ENCODE measurements around the gene SLC49A4. TPM values are rescaled to one million over a fixed set of nuclear protein-coding genes. Genes with fewer than 3 reads are reported as not detected.
"Not testable (repeated sequence)": the region's sequence is repeated elsewhere in the genome, so short reads cannot be mapped to it uniquely, and the experiment has no call there.

Gene SLC49A4
- 41.8 and 43.4 TPM in 2 replicates for total RNA-seq

- peak within 1 kb of the TSS; percentile 90 for H3K4me3 ChIP-seq (ENCODE audit: insufficient read depth, low read length)
- H3K9me3 ChIP-seq (ENCODE audit: low read depth, low read length): no peaks in the 10 kb centered on the region
- peak within 1 kb of the TSS; percentile 96 for H3K27ac ChIP-seq (ENCODE audit: low read depth, low read length)
- peak; percentile 98 for DNase-seq (ENCODE audit: insufficient read length, low spot score, missing footprints)
- peaks cover 42% of the 10 kb centered on the region for H3K79me2 ChIP-seq (ENCODE audit: insufficient read depth, low read length)
- peaks cover 17% of the 10 kb centered on the region for H3K4me1 ChIP-seq (ENCODE audit: insufficient read depth, low read length)
- TF ChIP-seq CTCF (IDR thresholded peaks at IDR 0.05; ENCODE audit: extremely low read depth, low read depth, low read length): no peak
- peak within 1 kb of the TSS; percentile 96 for H3K4me2 ChIP-seq (ENCODE audit: insufficient read depth, low read length)
- no peaks in the 10 kb centered on the region for H3K36me3 ChIP-seq (ENCODE audit: insufficient read depth, low read length)
- H2AFZ ChIP-seq (ENCODE audit: low read length): peak within 1 kb of the TSS; percentile 98
- H4K20me1 ChIP-seq (ENCODE audit: insufficient read depth, low read length): peaks cover 2% of the 10 kb centered on the region
- no peaks in the 10 kb centered on the region for H3K27me3 ChIP-seq (ENCODE audit: insufficient read depth, low read length)
Observed at GRCh38 chr3:122794779-122795673, at the start of gene SLC49A4. Gene SLC49A4, plus strand, starts transcription at chr3:122795069. Its CDS starts 124 bp downstream, at chr3:122795193.

- TF ChIP-seq CTCF (IDR thresholded peaks at IDR 0.05; ENCODE audit: extremely low read depth, low read depth, low read length): no peak
- peak; percentile 65 for DNase-seq (ENCODE audit: insufficient read length, low spot score, missing footprints)
- Histone ChIP-seq H4K20me1 (ENCODE audit: insufficient read depth, low read length) (no peaks in the 10 kb centered on the region), H3K36me3 (ENCODE audit: insufficient read depth, low read length) (no peaks in the 10 kb centered on the region), H3K4me2 (ENCODE audit: insufficient read depth, low read length) (no peak overlapping the region), H3K4me1 (ENCODE audit: insufficient read depth, low read length) (peaks cover 7% of the 10 kb centered on the region), H3K27me3 (ENCODE audit: insufficient read depth, low read length) (no peaks in the 10 kb centered on the region), H3K79me2 (ENCODE audit: insufficient read depth, low read length) (no peaks in the 10 kb centered on the region), H3K9me3 (ENCODE audit: low read depth, low read length) (no peaks in the 10 kb centered on the region), H3K27ac (ENCODE audit: low read depth, low read length) (no peak overlapping the region), H3K4me3 (ENCODE audit: insufficient read depth, low read length) (no peak overlapping the region), H2AFZ (ENCODE audit: low read length) (no peak overlapping the region)
Observed at GRCh38 chr3:122745369-122746021, 49.4 kb upstream of the SLC49A4 start.

GRCh38 chr3:122747295-122747694, 47.6 kb upstream of the SLC49A4 start:
- H3K9me3 ChIP-seq (ENCODE audit: low read depth, low read length): not testable (repeated sequence)

GRCh38 chr3:122748347-122748746, 46.5 kb upstream of the SLC49A4 start:
- TF ChIP-seq CTCF (IDR thresholded peaks at IDR 0.05; ENCODE audit: extremely low read depth, low read depth, low read length): no peak
- H3K4me1 ChIP-seq (ENCODE audit: insufficient read depth, low read length): peaks cover 7% of the 10 kb centered on the region
- H3K27ac ChIP-seq (ENCODE audit: low read depth, low read length): no peak overlapping the region
- H3K79me2 ChIP-seq (ENCODE audit: insufficient read depth, low read length): no peaks in the 10 kb centered on the region
- no peaks in the 10 kb centered on the region for H4K20me1 ChIP-seq (ENCODE audit: insufficient read depth, low read length)
- no peaks in the 10 kb centered on the region for H3K27me3 ChIP-seq (ENCODE audit: insufficient read depth, low read length)
- no peak overlapping the region for H2AFZ ChIP-seq (ENCODE audit: low read length)
- H3K4me3 ChIP-seq (ENCODE audit: insufficient read depth, low read length): no peak overlapping the region
- H3K36me3 ChIP-seq (ENCODE audit: insufficient read depth, low read length): no peaks in the 10 kb centered on the region
- no peaks in the 10 kb centered on the region for H3K9me3 ChIP-seq (ENCODE audit: low read depth, low read length)
- peak; percentile 41 for DNase-seq (ENCODE audit: insufficient read length, low spot score, missing footprints)
- H3K4me2 ChIP-seq (ENCODE audit: insufficient read depth, low read length): no peak overlapping the region

More at GRCh38 chr3:122747295-122747694, 47.6 kb upstream of the SLC49A4 start:
- H2AFZ ChIP-seq (ENCODE audit: low read length); H3K79me2 ChIP-seq (ENCODE audit: insufficient read depth, low read length); H3K36me3 ChIP-seq (ENCODE audit: insufficient read depth, low read length); H3K27me3 ChIP-seq (ENCODE audit: insufficient read depth, low read length); H3K4me3 ChIP-seq (ENCODE audit: insufficient read depth, low read length); DNase-seq (ENCODE audit: insufficient read length, low spot score, missing footprints); H4K20me1 ChIP-seq (ENCODE audit: insufficient read depth, low read length); H3K27ac ChIP-seq (ENCODE audit: low read depth, low read length); H3K4me2 ChIP-seq (ENCODE audit: insufficient read depth, low read length); H3K4me1 ChIP-seq (ENCODE audit: insufficient read depth, low read length): not testable (repeated sequence)

Data from osteoblast (primary cell).